ENCODE measurements around the gene DOCK2. TPM values are rescaled to one million over a fixed set of nuclear protein-coding genes. Genes with fewer than 3 reads are reported as not detected.

The DOCK2 gene
- total and polyA plus RNA-seq, 2 donors (not counting 1 experiment from before 2014, with no cell fraction given), result 1.1 to 8.9 TPM

DNA sequence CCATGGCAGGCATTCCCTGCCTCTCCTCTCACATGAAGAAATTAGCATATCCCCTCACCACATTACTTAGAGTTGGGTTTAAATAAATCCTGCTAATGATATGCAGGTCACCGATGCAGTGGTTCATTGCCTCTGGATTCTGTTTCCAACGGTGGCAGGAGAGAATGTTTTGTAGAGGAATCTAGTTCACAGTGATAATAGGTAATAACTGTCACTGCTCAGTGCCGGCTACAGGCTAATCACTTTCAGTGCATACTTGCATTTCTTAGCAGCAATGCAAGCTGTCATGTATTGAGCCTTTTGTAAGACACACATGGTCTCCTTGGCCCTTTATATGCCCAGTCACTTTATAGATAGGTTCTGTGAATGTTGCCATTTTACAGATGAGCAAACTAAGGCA, 402.8 kb downstream of the DOCK2 start:
- no peak for DNase-seq (ENCODE audit: low read depth in 2 of 2)
- Histone ChIP-seq H3K36me3 (ENCODE audit: control insufficient read depth, insufficient read depth, low read length) (no peaks in the 10 kb centered on the region), H3K27me3 (ENCODE audit: control insufficient read depth, insufficient read depth, low read length) (no peaks in the 10 kb centered on the region), H3K9ac (ENCODE audit: insufficient read depth, low read length) (no peak overlapping the region), H2AFZ (ENCODE audit: low read length) (no peak overlapping the region), H3K4me1 (ENCODE audit: control insufficient read depth, extremely low read depth, insufficient read depth, low read length) (no peaks in the 10 kb centered on the region), H3K9me3 (ENCODE audit: control insufficient read depth, insufficient read depth, low read depth, low read length) (no peaks in the 10 kb centered on the region), H3K4me2 (ENCODE audit: extremely low read depth, insufficient read depth, low read length) (no peak overlapping the region), H4K20me1 (ENCODE audit: control insufficient read depth, extremely low read depth, insufficient read depth, low read length) (no peaks in the 10 kb centered on the region), H3K79me2 (ENCODE audit: control insufficient read depth, insufficient read depth, low read length) (no peaks in the 10 kb centered on the region), H3K4me3 (replicated peaks in 1 of 4; ENCODE audit: control extremely low read depth in 1 of 4, insufficient read depth in 1 of 4, low read depth in 3 of 4, low read length in 4 of 4) (no peak overlapping the region), H3K27ac (ENCODE audit: insufficient read depth, low read length) (no peak overlapping the region)
- TF ChIP-seq EZH2 (IDR thresholded peaks at IDR 0.05; ENCODE audit: low read length, missing control alignments) (no peak), CTCF (conservative IDR thresholded peaks at IDR 0.05 in 1 of 2, IDR thresholded peaks at IDR 0.05 in 1 of 2; ENCODE audit: low read depth in 1 of 2, low read length in 2 of 2) (no peak)

- no peaks in the 10 kb centered on the region for H3K79me2 ChIP-seq (ENCODE audit: control insufficient read depth, insufficient read depth, low read length)
- no peak overlapping the region for H2AFZ ChIP-seq (ENCODE audit: low read length)
- no peak overlapping the region for H3K27ac ChIP-seq (ENCODE audit: insufficient read depth, low read length)
- TF ChIP-seq EZH2 (IDR thresholded peaks at IDR 0.05; ENCODE audit: low read length, missing control alignments), result no peak
- no peak overlapping the region for H3K4me3 ChIP-seq (replicated peaks in 1 of 4; ENCODE audit: control extremely low read depth in 1 of 4, insufficient read depth in 1 of 4, low read depth in 3 of 4, low read length in 4 of 4)
- no peaks in the 10 kb centered on the region for H3K27me3 ChIP-seq (ENCODE audit: control insufficient read depth, insufficient read depth, low read length)
- no peak for DNase-seq (ENCODE audit: low read depth in 2 of 2)
- H3K9ac ChIP-seq (ENCODE audit: insufficient read depth, low read length), result no peak overlapping the region
- H3K4me2 ChIP-seq (ENCODE audit: extremely low read depth, insufficient read depth, low read length), result no peak overlapping the region
- no peaks in the 10 kb centered on the region for H3K4me1 ChIP-seq (ENCODE audit: control insufficient read depth, extremely low read depth, insufficient read depth, low read length)
- H3K9me3 ChIP-seq (ENCODE audit: control insufficient read depth, insufficient read depth, low read depth, low read length), result no peaks in the 10 kb centered on the region
- H4K20me1 ChIP-seq (ENCODE audit: control insufficient read depth, extremely low read depth, insufficient read depth, low read length), result no peaks in the 10 kb centered on the region
- H3K36me3 ChIP-seq (ENCODE audit: control insufficient read depth, insufficient read depth, low read length), result no peaks in the 10 kb centered on the region
Measured at GRCh38 chr5:170046241-170046640, 409.2 kb downstream of the DOCK2 start.

DNA sequence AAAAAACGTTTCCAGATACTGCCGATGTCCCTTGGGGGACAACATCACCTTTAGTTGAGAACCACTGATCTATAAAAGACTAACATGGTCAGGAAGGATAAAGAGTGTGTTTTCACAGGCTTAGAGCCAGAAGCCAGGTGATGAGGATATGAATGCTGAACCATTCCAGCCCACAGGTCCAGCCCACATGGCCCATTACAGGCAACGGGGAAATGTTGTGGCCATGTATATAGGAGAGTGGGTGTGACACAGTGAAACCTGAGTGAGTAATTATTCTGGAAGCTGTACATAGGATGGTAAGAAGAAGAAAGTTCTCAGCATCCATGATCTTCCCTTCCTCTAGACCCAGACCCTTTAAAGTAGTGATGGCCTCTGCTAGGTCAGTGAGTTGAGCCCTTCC, 412.6 kb downstream of the DOCK2 start:
- Histone ChIP-seq H3K4me3 (replicated peaks in 1 of 4; ENCODE audit: control extremely low read depth in 1 of 4, insufficient read depth in 1 of 4, low read depth in 3 of 4, low read length in 4 of 4) (no peak overlapping the region), H3K36me3 (ENCODE audit: control insufficient read depth, insufficient read depth, low read length) (no peaks in the 10 kb centered on the region), H3K79me2 (ENCODE audit: control insufficient read depth, insufficient read depth, low read length) (no peaks in the 10 kb centered on the region), H3K27ac (ENCODE audit: insufficient read depth, low read length) (no peak overlapping the region), H3K4me2 (ENCODE audit: extremely low read depth, insufficient read depth, low read length) (no peak overlapping the region), H3K9me3 (ENCODE audit: control insufficient read depth, insufficient read depth, low read depth, low read length) (no peaks in the 10 kb centered on the region), H2AFZ (ENCODE audit: low read length) (no peak overlapping the region), H3K27me3 (ENCODE audit: control insufficient read depth, insufficient read depth, low read length) (no peaks in the 10 kb centered on the region), H4K20me1 (ENCODE audit: control insufficient read depth, extremely low read depth, insufficient read depth, low read length) (no peaks in the 10 kb centered on the region), H3K9ac (ENCODE audit: insufficient read depth, low read length) (no peak overlapping the region), H3K4me1 (ENCODE audit: control insufficient read depth, extremely low read depth, insufficient read depth, low read length) (no peaks in the 10 kb centered on the region)
- TF ChIP-seq EZH2 (IDR thresholded peaks at IDR 0.05; ENCODE audit: low read length, missing control alignments), result no peak
- TF ChIP-seq CTCF (conservative IDR thresholded peaks at IDR 0.05 in 1 of 2, IDR thresholded peaks at IDR 0.05 in 1 of 2; ENCODE audit: low read depth in 1 of 2, low read length in 2 of 2), result no peak
- DNase-seq (ENCODE audit: low read depth in 2 of 2), result no peak

All from fibroblast of lung (primary cell).